Caki2 (cell line): ENCODE measurements around the gene OGFR. TPM values are rescaled to one million over a fixed set of nuclear protein-coding genes. Genes with fewer than 3 reads are reported as not detected.

Source experiments
- DNase-seq: peaks from one replicate; pipeline ENCODE4 v3.0.0-alpha.2; 2015; ENCODE audit warnings: low read depth
- in situ Hi-C: cut with HindIII; loops from 2 replicates; pipeline ENCODE4 v1.10.0; 2016; ENCODE audit warnings: low sequenced_read_pairs, low pct_unique_long_range_greater_than_20kb, mixed read lengths
- total RNA-seq: library from RNA; depleted of rRNA; stranded (reverse); fragments of >200 nt; shearing (Covaris generic); gene quantifications from 2 replicates; pipeline ENCODE4 v1.2.3, GENCODE V29; 2014; ENCODE audit warnings: low replicate concordance; rRNA removed

The OGFR gene
- total RNA-seq: 66.2 and 86.3 TPM in 2 replicates

- no peak for DNase-seq
- in situ Hi-C loops: no loop called here
Measured at GRCh38 chr20:62804627-62805154, at the start of gene OGFR. OGFR (plus strand) TSS chr20:62804835; CDS start chr20:62804860, 25 bp downstream.

- in situ Hi-C loops: no loop called here
- DNase-seq: no peak
Measured at GRCh38 chr20:62754991-62755356, 49.7 kb upstream of the OGFR start.

GRCh38 chr20:62755817-62756724 lies 48.6 kb upstream of the OGFR start:
- in situ Hi-C loops: no loop called here

GRCh38 chr20:62758226-62758912 lies 46.3 kb upstream of the OGFR start:
- no peak for DNase-seq
- in situ Hi-C loops: no loop called here

More at GRCh38 chr20:62755817-62756724, 48.6 kb upstream of the OGFR start:
- DNase-seq: no peak

GRCh38 chr20:62759981-62760431 lies 44.6 kb upstream of the OGFR start:
- in situ Hi-C loops: no loop called here
- no peak for DNase-seq

GRCh38 chr20:62760471-62760855 lies 44.2 kb upstream of the OGFR start:
- in situ Hi-C loops: no loop called here

GRCh38 chr20:62760856-62761758 lies 43.5 kb upstream of the OGFR start:
- in situ Hi-C loops: no loop called here
- no peak for DNase-seq

More at GRCh38 chr20:62760471-62760855, 44.2 kb upstream of the OGFR start:
- DNase-seq: no peak

- DNase-seq: no peak
- in situ Hi-C loops: no loop called here
Measured at GRCh38 chr20:62761759-62762131, 42.9 kb upstream of the OGFR start.

- in situ Hi-C loops: no loop called here
- DNase-seq: no peak
Measured at GRCh38 chr20:62762376-62762775, 42.3 kb upstream of the OGFR start.

GRCh38 chr20:62762801-62763368 lies 41.8 kb upstream of the OGFR start:
- no peak for DNase-seq
- in situ Hi-C loops: no loop called here

- in situ Hi-C loops: no loop called here
Measured at GRCh38 chr20:62763404-62763803, 41.2 kb upstream of the OGFR start.

GRCh38 chr20:62764156-62764935 lies 40.3 kb upstream of the OGFR start:
- in situ Hi-C loops: no loop called here
- DNase-seq: no peak

More at GRCh38 chr20:62763404-62763803, 41.2 kb upstream of the OGFR start:
- no peak for DNase-seq

- in situ Hi-C loops: no loop called here
- DNase-seq: no peak
Measured at GRCh38 chr20:62765021-62765420, 39.6 kb upstream of the OGFR start.

- DNase-seq: no peak
- in situ Hi-C loops: no loop called here
Measured at GRCh38 chr20:62765432-62766070, 39.1 kb upstream of the OGFR start.

- no peak for DNase-seq
- in situ Hi-C loops: no loop called here
Measured at GRCh38 chr20:62766071-62766450, 38.6 kb upstream of the OGFR start.

- in situ Hi-C loops: no loop called here
- DNase-seq: no peak
Measured at GRCh38 chr20:62766716-62767115, 37.9 kb upstream of the OGFR start.

GRCh38 chr20:62768234-62768546 lies 36.4 kb upstream of the OGFR start:
- in situ Hi-C loops: no loop called here
- no peak for DNase-seq
